ENCODE measurements around the gene CD19.

Gene CD19

GRCh38 chr16:28983644-28984043 lies 51.9 kb downstream of the CD19 start:
- DNase-seq = no peak

GRCh38 chr16:28984091-28984490 lies 52.3 kb downstream of the CD19 start:
- DNase-seq = no peak

- DNase-seq = peak; percentile 75 to 81
Measured at GRCh38 chr16:28984619-28985135, 52.9 kb downstream of the CD19 start, which contains the start of gene LAT. Gene LAT, plus strand, starts transcription at chr16:28985052. Its CDS starts 366 bp downstream, at chr16:28985418.

- DNase-seq = no peak
Measured at GRCh38 chr16:28985211-28986041, 53.7 kb downstream of the CD19 start.

- DNase-seq = no peak
Measured at GRCh38 chr16:28986046-28986445, 54.3 kb downstream of the CD19 start.

- DNase-seq = no peak
Measured at GRCh38 chr16:28986492-28986891, 54.7 kb downstream of the CD19 start.

GRCh38 chr16:28987170-28987853 lies 55.5 kb downstream of the CD19 start:
- DNase-seq = no peak

Measured in stimulated activated CD4-positive, alpha-beta T cell treated with anti-CD3 and anti-CD28 coated beads, Interleukin-4, amount 100 ng/mL, for 4 hours (primary cell).